Measurements from ENCODE around the gene TRAF7.

GRCh38 chr16:2170080-2170479 lies 14.5 kb downstream of the TRAF7 start:
- TF ChIP-seq, protein P1, sequence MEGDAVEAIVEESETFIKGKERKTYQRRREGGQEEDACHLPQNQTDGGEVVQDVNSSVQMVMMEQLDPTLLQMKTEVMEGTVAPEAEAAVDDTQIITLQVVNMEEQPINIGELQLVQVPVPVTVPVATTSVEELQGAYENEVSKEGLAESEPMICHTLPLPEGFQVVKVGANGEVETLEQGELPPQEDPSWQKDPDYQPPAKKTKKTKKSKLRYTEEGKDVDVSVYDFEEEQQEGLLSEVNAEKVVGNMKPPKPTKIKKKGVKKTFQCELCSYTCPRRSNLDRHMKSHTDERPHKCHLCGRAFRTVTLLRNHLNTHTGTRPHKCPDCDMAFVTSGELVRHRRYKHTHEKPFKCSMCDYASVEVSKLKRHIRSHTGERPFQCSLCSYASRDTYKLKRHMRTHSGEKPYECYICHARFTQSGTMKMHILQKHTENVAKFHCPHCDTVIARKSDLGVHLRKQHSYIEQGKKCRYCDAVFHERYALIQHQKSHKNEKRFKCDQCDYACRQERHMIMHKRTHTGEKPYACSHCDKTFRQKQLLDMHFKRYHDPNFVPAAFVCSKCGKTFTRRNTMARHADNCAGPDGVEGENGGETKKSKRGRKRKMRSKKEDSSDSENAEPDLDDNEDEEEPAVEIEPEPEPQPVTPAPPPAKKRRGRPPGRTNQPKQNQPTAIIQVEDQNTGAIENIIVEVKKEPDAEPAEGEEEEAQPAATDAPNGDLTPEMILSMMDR (conservative IDR thresholded peaks at IDR 0.05) = no peak
- no peak for TF ChIP-seq ZFX (IDR thresholded peaks at IDR 0.05)
